ENCODE results near the gene MYDGF.

DNA sequence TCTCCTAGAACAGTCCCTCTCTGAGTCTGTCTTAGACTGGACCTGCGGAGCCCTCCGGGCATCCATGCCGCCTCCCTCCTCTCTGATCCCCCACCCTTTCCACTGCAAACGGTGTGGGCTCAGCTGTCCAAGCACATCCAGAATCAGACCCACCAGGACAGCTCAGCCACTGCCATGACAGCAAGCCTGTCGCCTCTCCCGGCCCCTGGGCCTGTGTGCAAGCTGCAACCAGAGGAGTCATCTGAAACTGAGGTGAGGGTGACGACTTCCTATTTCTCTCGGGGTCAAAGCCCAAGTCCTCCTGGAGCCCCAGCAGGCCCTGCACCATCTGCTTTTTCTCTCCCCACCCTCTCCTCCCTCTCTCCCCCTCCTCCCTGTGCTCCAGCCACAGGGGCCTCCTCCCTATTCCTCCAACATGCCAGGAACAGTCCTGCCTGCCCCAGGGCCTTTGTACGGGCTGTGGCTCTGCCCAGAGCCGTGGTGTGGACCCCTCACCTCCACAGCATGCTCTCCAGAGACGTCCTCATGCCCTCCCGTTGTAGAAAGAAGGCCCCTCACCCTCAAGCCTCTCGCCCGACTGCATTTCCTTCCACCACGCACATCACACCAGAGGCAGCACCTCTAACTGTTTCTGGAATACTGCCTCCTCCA lies 23.5 kb upstream of the MYDGF start:
- TF ChIP-seq, protein P1, sequence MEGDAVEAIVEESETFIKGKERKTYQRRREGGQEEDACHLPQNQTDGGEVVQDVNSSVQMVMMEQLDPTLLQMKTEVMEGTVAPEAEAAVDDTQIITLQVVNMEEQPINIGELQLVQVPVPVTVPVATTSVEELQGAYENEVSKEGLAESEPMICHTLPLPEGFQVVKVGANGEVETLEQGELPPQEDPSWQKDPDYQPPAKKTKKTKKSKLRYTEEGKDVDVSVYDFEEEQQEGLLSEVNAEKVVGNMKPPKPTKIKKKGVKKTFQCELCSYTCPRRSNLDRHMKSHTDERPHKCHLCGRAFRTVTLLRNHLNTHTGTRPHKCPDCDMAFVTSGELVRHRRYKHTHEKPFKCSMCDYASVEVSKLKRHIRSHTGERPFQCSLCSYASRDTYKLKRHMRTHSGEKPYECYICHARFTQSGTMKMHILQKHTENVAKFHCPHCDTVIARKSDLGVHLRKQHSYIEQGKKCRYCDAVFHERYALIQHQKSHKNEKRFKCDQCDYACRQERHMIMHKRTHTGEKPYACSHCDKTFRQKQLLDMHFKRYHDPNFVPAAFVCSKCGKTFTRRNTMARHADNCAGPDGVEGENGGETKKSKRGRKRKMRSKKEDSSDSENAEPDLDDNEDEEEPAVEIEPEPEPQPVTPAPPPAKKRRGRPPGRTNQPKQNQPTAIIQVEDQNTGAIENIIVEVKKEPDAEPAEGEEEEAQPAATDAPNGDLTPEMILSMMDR (IDR thresholded peaks at IDR 0.05; ENCODE audit: insufficient read depth, low read length): no peak
- TF ChIP-seq POLR2AphosphoS5 (IDR thresholded peaks at IDR 0.05; ENCODE audit: low read depth): no peak
- TF ChIP-seq, protein P2, sequence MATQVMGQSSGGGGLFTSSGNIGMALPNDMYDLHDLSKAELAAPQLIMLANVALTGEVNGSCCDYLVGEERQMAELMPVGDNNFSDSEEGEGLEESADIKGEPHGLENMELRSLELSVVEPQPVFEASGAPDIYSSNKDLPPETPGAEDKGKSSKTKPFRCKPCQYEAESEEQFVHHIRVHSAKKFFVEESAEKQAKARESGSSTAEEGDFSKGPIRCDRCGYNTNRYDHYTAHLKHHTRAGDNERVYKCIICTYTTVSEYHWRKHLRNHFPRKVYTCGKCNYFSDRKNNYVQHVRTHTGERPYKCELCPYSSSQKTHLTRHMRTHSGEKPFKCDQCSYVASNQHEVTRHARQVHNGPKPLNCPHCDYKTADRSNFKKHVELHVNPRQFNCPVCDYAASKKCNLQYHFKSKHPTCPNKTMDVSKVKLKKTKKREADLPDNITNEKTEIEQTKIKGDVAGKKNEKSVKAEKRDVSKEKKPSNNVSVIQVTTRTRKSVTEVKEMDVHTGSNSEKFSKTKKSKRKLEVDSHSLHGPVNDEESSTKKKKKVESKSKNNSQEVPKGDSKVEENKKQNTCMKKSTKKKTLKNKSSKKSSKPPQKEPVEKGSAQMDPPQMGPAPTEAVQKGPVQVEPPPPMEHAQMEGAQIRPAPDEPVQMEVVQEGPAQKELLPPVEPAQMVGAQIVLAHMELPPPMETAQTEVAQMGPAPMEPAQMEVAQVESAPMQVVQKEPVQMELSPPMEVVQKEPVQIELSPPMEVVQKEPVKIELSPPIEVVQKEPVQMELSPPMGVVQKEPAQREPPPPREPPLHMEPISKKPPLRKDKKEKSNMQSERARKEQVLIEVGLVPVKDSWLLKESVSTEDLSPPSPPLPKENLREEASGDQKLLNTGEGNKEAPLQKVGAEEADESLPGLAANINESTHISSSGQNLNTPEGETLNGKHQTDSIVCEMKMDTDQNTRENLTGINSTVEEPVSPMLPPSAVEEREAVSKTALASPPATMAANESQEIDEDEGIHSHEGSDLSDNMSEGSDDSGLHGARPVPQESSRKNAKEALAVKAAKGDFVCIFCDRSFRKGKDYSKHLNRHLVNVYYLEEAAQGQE (IDR thresholded peaks at IDR 0.05; ENCODE audit: insufficient replicate concordance, low read depth): no peak
